Parathyroid adenoma (tissue), 2 donors: ENCODE measurements around the gene KIAA1958.

Experiments
- H2AFZ ChIP-seq: fragments of 300-600 bp; sonication (generic); one replicate; pipeline ENCODE4 v1.7.0; 2017; ENCODE audit warnings: antibody characterized with exemption, mild to moderate bottlenecking
- H3K27ac ChIP-seq: fragments of 300-600 bp; sonication (generic); one replicate; pipeline ENCODE4 v1.7.0; 2017
- H3K27me3 ChIP-seq: fragments of 300-600 bp; sonication (generic); one replicate; pipeline ENCODE4 v1.7.0; 2017; ENCODE audit warnings: low read length; ENCODE audit not compliant: control insufficient read depth, insufficient read depth
- H3K36me3 ChIP-seq: fragments of 300-600 bp; sonication (generic); one replicate; pipeline ENCODE4 v1.7.0; 2017; ENCODE audit warnings: low read length; ENCODE audit not compliant: control insufficient read depth, insufficient read depth
- H3K4me1 ChIP-seq: fragments of 300-600 bp; sonication (generic); one replicate; pipeline ENCODE4 v1.7.0; 2017; ENCODE audit warnings: control low read depth
- H3K4me2 ChIP-seq: fragments of 300-600 bp; sonication (generic); one replicate; pipeline ENCODE4 v1.7.0; 2017; ENCODE audit warnings: low read length
- H3K4me3 ChIP-seq: fragments of 300-600 bp; sonication (generic); one replicate; pipeline ENCODE4 v1.7.0; 2017; ENCODE audit warnings: low read depth, low read length
- H3K79me2 ChIP-seq: fragments of 300-600 bp; sonication (generic); one replicate; pipeline ENCODE4 v1.7.0; 2017; ENCODE audit warnings: control low read depth
- H3K9ac ChIP-seq: fragments of 300-600 bp; sonication (generic); one replicate; pipeline ENCODE4 v1.7.0; 2017; ENCODE audit warnings: mild to moderate bottlenecking
- H3K9me3 ChIP-seq: fragments of 300-600 bp; sonication (generic); one replicate; pipeline ENCODE4 v1.7.0; 2017; ENCODE audit warnings: low read length; ENCODE audit not compliant: control insufficient read depth
- TF ChIP-seq, protein P1 (sequence below): fragments of 300-600 bp; sonication (generic); IDR thresholded peaks from one replicate; pipeline ENCODE4 v1.7.0; 2017; ENCODE audit warnings: antibody characterized with exemption, mild to moderate bottlenecking
- donor health status: primary hyperparathyroidism.

The KIAA1958 gene, protein sequence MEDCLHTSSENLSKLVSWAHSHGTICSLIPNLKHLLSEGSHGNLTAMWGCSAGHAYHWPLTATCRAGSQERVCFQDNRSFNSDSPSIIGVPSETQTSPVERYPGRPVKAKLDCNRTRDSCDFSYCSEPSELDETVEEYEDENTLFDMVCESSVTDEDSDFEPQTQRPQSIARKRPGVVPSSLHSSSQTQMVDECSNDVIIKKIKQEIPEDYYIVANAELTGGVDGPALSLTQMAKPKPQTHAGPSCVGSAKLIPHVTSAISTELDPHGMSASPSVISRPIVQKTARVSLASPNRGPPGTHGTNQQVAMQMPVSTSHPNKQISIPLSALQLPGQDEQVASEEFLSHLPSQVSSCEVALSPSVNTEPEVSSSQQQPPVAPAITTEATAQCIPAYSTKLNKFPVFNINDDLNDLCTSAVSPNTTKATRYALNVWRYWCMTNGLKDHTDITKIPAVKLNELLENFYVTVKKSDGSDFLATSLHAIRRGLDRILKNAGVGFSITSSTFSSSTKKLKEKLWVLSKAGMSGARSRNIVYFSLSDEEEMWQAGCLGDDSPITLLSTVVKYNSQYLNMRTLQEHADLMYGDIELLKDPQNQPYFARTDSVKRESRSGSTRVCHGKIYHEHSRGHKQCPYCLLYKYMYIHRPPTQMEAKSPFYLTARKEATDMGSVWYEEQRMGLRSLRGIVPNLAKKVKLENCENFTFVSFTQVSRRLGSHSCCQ

DNA sequence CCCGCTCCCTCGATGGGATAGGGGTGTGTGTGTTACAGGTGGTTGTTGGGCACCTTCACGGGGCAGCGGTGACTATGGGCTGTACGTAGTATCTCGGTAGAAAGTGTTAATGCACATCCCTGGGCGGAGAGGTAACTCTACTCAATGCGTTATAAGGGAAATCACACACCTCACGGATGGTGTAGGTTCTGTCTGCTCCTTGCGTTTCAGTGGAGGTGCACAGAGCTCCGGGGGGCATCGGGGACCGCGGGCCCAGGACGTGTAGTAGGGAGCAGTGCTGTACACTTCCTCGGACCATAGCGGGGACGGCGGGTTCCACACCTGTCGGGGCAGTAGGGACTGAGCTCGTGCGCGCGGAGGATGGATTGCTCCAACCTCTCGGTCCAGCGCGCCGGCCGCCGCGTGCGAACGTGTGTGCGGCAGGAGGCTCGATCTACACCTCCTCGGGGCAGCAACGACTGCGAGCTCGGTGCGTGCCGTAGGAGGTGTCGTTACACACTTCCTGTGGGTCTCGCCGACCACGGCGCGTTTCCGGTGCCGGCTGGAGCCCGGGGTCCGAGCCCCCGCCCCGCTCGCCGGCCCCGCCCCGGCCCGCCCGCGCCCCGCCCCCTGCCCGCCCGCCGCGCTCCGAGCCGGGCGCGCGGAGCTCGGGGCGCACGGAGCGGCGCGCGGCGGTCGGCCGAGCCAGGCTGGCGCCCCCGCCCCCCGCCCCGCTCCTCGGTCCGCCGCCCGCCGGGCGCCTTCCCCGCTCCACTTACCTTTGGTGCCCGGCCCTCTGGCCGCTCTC is at the start of gene KIAA1958:
KIAA1958 (plus strand) TSS at position 607 of the 787 bp plus-strand sequence. CDS start 87,254 bp downstream, outside the sequence.
- Histone ChIP-seq H3K36me3 (no peaks in the 10 kb centered on the region), H3K27ac (no peak within 1 kb of the TSS), H3K79me2 (no peaks in the 10 kb centered on the region), H3K9me3 (no peaks in the 10 kb centered on the region), H3K27me3 (no peaks in the 10 kb centered on the region), H3K4me3 (peak within 1 kb of the TSS; percentile 73), H3K4me1 (peaks cover 2% of the 10 kb centered on the region), H3K4me2 (peak within 1 kb of the TSS; percentile 92), H2AFZ (peak within 1 kb of the TSS; percentile 83), H3K9ac (peak within 1 kb of the TSS; percentile 11)
- TF ChIP-seq, protein P1, sequence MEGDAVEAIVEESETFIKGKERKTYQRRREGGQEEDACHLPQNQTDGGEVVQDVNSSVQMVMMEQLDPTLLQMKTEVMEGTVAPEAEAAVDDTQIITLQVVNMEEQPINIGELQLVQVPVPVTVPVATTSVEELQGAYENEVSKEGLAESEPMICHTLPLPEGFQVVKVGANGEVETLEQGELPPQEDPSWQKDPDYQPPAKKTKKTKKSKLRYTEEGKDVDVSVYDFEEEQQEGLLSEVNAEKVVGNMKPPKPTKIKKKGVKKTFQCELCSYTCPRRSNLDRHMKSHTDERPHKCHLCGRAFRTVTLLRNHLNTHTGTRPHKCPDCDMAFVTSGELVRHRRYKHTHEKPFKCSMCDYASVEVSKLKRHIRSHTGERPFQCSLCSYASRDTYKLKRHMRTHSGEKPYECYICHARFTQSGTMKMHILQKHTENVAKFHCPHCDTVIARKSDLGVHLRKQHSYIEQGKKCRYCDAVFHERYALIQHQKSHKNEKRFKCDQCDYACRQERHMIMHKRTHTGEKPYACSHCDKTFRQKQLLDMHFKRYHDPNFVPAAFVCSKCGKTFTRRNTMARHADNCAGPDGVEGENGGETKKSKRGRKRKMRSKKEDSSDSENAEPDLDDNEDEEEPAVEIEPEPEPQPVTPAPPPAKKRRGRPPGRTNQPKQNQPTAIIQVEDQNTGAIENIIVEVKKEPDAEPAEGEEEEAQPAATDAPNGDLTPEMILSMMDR: no peak

DNA sequence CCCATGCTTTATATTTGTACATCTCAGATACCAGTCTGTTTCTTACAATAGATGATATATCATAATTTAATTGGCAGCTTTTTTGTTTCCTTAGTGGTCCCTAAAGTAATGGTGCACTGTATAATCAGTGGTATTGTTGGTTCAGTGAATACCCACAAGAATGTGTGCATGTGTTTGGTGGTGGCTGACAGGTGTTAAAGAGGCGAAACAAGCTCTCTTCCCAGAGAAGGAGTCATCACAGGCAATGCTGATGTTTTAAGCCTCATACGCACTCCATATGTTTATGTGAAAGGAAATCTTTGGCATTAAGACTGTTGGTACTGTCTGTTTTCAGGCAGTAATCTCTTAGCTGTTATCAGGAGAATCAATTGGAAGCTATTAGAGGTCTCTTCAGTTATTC is 49.2 kb upstream of the KIAA1958 start:
- Histone ChIP-seq H3K27me3 (no peaks in the 10 kb centered on the region), H3K27ac (no peak overlapping the region), H3K4me1 (no peaks in the 10 kb centered on the region), H2AFZ (no peak overlapping the region), H3K36me3 (no peaks in the 10 kb centered on the region), H3K9me3 (no peaks in the 10 kb centered on the region), H3K79me2 (no peaks in the 10 kb centered on the region), H3K9ac (no peak overlapping the region), H3K4me2 (no peak overlapping the region), H3K4me3 (no peak overlapping the region)
- TF ChIP-seq, protein P1: no peak

DNA sequence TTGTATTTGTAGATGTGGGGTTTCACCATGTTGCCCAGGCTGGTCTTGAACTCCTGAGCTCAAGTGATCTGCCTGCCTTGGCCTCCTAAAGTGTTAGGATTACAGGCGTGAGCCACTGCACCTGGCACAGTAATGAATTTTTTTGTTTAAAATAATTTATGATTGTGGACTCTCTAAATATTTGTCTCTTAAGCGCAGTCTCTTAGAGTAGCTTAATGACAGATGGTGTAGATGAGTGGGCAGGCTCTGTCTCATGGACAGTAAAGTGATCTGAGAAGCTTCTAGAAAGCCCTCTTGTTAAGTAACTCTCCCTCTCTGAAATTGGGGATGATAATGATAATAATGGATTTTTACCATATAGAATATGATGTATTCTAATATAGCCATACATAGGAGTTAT is 47.5 kb upstream of the KIAA1958 start:
- Histone ChIP-seq H3K79me2 (no peaks in the 10 kb centered on the region), H3K4me3 (no peak overlapping the region), H3K9me3 (no peaks in the 10 kb centered on the region), H3K4me1 (no peaks in the 10 kb centered on the region), H3K9ac (no peak overlapping the region), H3K36me3 (no peaks in the 10 kb centered on the region), H2AFZ (no peak overlapping the region), H3K27ac (no peak overlapping the region), H3K4me2 (no peak overlapping the region), H3K27me3 (no peaks in the 10 kb centered on the region)
- TF ChIP-seq, protein P1: no peak

DNA sequence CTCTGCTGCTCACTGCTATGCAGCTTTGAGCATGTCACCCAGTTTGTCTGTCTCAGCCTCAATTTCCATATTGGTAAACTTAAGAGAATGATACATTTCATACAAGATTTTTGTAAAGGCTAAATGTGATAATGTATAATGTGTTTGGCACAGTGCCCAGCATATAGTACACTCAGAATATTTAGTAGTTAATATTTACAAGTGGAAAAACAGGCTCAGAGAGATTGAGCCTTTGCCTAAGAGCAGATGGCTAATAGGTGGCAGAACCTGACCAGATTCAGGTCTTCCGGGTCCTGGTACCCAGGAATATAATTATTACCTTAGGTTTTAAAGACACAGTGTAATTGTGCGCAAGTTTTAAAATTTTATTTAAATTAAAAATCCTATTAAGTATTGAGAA is 46.8 kb upstream of the KIAA1958 start:
- H3K9ac ChIP-seq: no peak overlapping the region
- H3K36me3 ChIP-seq: no peaks in the 10 kb centered on the region
- no peak overlapping the region for H3K27ac ChIP-seq
- no peak overlapping the region for H3K4me3 ChIP-seq
- no peaks in the 10 kb centered on the region for H3K9me3 ChIP-seq
- no peaks in the 10 kb centered on the region for H3K79me2 ChIP-seq
- H2AFZ ChIP-seq: no peak overlapping the region
- no peaks in the 10 kb centered on the region for H3K4me1 ChIP-seq
- TF ChIP-seq, protein P1: no peak
- H3K4me2 ChIP-seq: no peak overlapping the region
- H3K27me3 ChIP-seq: no peaks in the 10 kb centered on the region
